B cell (primary cell): ENCODE data around the gene DNAJA3.

ENCODE experiments used
- EZH2 ChIP-seq: IDR thresholded peaks from 2 replicates; pipeline ENCODE4 v1.6.1; 2012; ENCODE audit warnings: borderline replicate concordance, low read depth, mild to moderate bottlenecking, moderate library complexity, low read length; ENCODE audit not compliant: insufficient read depth, poor library complexity, severe bottlenecking
- TF ChIP-seq, protein P1 (sequence below): fragments of 200-600 bp; IDR thresholded peaks from one replicate; pipeline ENCODE4 v1.8.0; 2022; ENCODE audit warnings: antibody characterized with exemption, mild to moderate bottlenecking

DNA sequence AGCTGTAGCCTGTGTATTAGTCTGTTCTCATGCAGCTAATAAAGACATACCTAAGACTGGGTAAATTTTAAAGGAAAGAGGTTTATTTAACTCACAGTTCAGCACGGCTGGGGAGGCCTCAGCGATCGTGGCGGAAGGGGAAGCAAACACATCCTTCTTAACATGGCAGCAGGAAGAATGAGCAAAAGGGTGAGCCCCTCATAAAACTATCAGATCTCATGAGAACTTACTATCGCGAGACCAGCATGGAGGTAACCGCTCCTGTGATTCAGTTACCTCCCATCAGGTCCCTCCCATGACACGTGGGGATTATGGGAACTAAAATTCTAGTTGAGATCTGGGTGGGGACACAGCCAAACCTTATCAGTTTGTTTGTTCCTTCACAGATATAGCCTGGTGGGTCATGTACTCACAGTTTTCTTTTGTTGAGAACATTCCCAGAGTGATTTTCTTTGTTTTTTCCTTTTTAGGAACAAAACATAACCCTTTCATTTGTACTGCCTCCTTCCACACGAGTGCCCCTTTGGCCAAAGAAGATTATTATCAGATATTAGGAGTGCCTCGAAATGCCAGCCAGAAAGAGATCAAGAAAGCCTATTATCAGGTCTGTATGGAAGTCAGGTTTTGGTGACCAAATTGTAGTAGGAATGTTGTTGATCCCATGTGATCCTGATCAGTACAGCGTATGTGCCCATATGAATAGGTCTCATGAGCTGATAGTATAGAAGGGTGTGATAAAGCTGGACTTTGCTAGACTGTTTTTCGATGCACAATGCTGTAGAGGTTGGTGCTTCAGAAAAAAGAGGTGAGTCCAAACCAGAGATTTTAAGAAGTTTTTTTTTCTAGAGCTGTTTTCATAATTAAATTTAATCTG is 8.5 kb downstream of the DNAJA3 start:
- TF ChIP-seq, protein P1, sequence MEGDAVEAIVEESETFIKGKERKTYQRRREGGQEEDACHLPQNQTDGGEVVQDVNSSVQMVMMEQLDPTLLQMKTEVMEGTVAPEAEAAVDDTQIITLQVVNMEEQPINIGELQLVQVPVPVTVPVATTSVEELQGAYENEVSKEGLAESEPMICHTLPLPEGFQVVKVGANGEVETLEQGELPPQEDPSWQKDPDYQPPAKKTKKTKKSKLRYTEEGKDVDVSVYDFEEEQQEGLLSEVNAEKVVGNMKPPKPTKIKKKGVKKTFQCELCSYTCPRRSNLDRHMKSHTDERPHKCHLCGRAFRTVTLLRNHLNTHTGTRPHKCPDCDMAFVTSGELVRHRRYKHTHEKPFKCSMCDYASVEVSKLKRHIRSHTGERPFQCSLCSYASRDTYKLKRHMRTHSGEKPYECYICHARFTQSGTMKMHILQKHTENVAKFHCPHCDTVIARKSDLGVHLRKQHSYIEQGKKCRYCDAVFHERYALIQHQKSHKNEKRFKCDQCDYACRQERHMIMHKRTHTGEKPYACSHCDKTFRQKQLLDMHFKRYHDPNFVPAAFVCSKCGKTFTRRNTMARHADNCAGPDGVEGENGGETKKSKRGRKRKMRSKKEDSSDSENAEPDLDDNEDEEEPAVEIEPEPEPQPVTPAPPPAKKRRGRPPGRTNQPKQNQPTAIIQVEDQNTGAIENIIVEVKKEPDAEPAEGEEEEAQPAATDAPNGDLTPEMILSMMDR = no peak
- no peak for TF ChIP-seq EZH2
